AG10803 (cell line): ENCODE measurements around the gene FOXN3.
"Not testable (repeated sequence)": the region's sequence is repeated elsewhere in the genome, so short reads cannot be mapped to it uniquely, and the experiment has no call there.

ENCODE experiments used
- DNase-seq: peaks from one replicate; pipeline ENCODE4 v3.0.0; 2010; ENCODE audit warnings: low read depth
- H3K4me3 ChIP-seq: 2 replicates; pipeline ENCODE4 v1.5.1; 2011; ENCODE audit warnings: mild to moderate bottlenecking, low read length, control low read depth
- CTCF ChIP-seq: conservative IDR thresholded peaks from 2 replicates; pipeline ENCODE4 v1.5.1; 2011; ENCODE audit warnings: mild to moderate bottlenecking, low read length, control low read depth, inconsistent platforms

FOXN3 gene

GRCh38 chr14:89155491-89155890, 261.5 kb downstream of the FOXN3 start:
- no peak overlapping the region for H3K4me3 ChIP-seq
- TF ChIP-seq CTCF: no peak
- no peak for DNase-seq

- H3K4me3 ChIP-seq, DNase-seq: not testable (repeated sequence)
These were observed 265.3 kb downstream of the FOXN3 start for GRCh38 chr14:89151693-89152092.

- DNase-seq: peak; percentile 20
- no peak overlapping the region for H3K4me3 ChIP-seq
- no peak for TF ChIP-seq CTCF
These were observed 270.8 kb downstream of the FOXN3 start for GRCh38 chr14:89146274-89146673.

- no peak overlapping the region for H3K4me3 ChIP-seq
- no peak for DNase-seq
- TF ChIP-seq CTCF: no peak
These were observed 272.4 kb downstream of the FOXN3 start for GRCh38 chr14:89144642-89145041.

GRCh38 chr14:89144066-89144465, 273.0 kb downstream of the FOXN3 start:
- no peak for DNase-seq
- no peak overlapping the region for H3K4me3 ChIP-seq
- no peak for TF ChIP-seq CTCF

GRCh38 chr14:89143595-89143994, 273.4 kb downstream of the FOXN3 start:
- no peak for TF ChIP-seq CTCF
- peak; percentile 9 for DNase-seq

DNA sequence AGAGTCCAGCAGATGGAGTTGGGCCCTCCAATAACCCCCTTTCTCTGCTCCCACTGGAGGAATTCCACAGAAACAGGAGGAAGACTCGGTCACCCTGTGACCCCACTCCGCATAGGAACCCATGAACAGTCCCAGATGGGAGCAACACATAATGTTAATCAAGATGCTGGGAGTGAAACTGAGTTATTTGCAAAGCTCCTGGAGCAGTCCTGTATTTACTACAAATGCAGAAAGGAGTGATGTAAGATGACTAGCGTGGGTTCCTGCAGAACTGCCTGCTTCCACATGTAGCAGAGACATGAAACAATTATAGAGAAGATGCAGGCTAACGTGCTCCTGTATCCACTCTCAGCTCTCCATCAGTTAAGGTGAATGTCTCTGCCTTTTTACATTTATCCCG, 274.7 kb downstream of the FOXN3 start:
- DNase-seq: no peak
- H3K4me3 ChIP-seq: no peak overlapping the region
- TF ChIP-seq CTCF: no peak

More at GRCh38 chr14:89143595-89143994, 273.4 kb downstream of the FOXN3 start:
- H3K4me3 ChIP-seq: no peak overlapping the region

DNA sequence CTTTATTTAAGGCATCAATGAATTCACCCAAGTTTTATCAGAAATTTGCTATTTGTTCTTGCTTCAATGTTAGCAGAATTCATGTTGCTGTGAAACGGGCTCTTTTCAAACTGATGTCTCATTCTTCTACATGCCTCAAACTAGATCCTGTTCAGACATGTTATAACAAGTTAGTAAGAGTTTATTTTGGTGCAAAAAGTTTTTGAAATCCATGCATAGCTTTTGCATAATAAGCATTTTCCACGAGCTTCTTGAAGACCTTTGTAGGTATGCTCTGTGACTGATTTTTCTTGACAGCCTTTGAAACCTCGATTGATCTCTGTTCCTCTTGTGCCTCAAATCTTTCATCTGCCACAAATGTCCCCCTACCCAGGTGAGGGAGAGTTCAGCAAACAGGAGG, 275.2 kb downstream of the FOXN3 start:
- no peak for TF ChIP-seq CTCF
- no peak overlapping the region for H3K4me3 ChIP-seq
- DNase-seq: no peak
